A673 (cell line): ENCODE results near the gene RPL39L.

Experiments
- EZH2 ChIP-seq: fragments of 200-600 bp; sonication (generic); IDR thresholded peaks from 2 replicates; pipeline ENCODE4 v1.6.1; 2017; ENCODE audit warnings: borderline replicate concordance, low read depth, mild to moderate bottlenecking, mixed read lengths, antibody characterized with exemption, low read length; ENCODE audit not compliant: poor library complexity, severe bottlenecking
- TF ChIP-seq, protein P1 (sequence below): fragments of 300-800, 200-600 bp; sonication (generic); conservative IDR thresholded peaks from 2 replicates; pipeline ENCODE4 v1.5.1; 2017; ENCODE audit warnings: low read depth, mild to moderate bottlenecking, antibody characterized with exemption, low read length, moderate library complexity, mixed read lengths

DNA sequence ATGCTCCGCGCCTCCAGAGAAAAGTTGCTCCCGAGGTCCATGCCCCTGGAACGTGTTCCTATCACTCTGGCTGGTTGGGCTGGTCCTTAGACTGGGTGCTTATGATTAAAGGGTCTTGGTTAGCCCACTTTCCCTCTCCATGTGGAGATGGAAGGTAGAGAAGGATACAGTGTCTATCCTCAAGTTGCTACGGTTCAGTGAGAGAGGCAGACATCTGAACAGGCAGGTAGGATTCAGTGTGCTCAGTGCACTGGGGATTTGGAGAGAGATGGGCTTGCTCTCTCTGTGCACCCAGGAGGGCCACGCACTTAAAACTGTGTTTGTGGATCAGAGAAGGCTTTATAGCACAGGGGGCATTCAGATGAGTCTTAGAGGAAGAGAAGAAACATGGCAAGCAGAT lies 63.0 kb downstream of the RPL39L start:
- TF ChIP-seq, protein P1, sequence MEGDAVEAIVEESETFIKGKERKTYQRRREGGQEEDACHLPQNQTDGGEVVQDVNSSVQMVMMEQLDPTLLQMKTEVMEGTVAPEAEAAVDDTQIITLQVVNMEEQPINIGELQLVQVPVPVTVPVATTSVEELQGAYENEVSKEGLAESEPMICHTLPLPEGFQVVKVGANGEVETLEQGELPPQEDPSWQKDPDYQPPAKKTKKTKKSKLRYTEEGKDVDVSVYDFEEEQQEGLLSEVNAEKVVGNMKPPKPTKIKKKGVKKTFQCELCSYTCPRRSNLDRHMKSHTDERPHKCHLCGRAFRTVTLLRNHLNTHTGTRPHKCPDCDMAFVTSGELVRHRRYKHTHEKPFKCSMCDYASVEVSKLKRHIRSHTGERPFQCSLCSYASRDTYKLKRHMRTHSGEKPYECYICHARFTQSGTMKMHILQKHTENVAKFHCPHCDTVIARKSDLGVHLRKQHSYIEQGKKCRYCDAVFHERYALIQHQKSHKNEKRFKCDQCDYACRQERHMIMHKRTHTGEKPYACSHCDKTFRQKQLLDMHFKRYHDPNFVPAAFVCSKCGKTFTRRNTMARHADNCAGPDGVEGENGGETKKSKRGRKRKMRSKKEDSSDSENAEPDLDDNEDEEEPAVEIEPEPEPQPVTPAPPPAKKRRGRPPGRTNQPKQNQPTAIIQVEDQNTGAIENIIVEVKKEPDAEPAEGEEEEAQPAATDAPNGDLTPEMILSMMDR, result no peak
- no peak for TF ChIP-seq EZH2
